Stomach smooth muscle (tissue), 2 donors: Measurements from ENCODE around the gene PACRG.

ENCODE experiments used
- H3K27ac ChIP-seq: one replicate; pipeline ENCODE4 v1.7.0; 2013; ENCODE audit warnings: mild to moderate bottlenecking, low read length, inconsistent platforms
- H3K27me3 ChIP-seq, 2 donors: one replicate each; pipeline ENCODE4 v1.7.0; 2013; ENCODE audit warnings: low read length in 2 of 2; ENCODE audit not compliant: insufficient read depth in 2 of 2, control insufficient read depth in 1 of 2
- H3K36me3 ChIP-seq, 2 donors: one replicate each; pipeline ENCODE4 v1.7.0; 2013; ENCODE audit warnings: low read length in 2 of 2; ENCODE audit not compliant: control insufficient read depth in 2 of 2, insufficient read depth in 2 of 2
- H3K4me1 ChIP-seq: one replicate; pipeline ENCODE4 v1.7.0; 2013; ENCODE audit warnings: low read length; ENCODE audit not compliant: control insufficient read depth, insufficient read depth
- H3K4me3 ChIP-seq, 2 donors: one replicate each; pipeline ENCODE4 v1.7.0; 2013; ENCODE audit warnings: low read length in 2 of 2
- H3K9ac ChIP-seq, 2 donors: one replicate each; pipeline ENCODE4 v1.7.0; 2013; ENCODE audit warnings: low read length in 2 of 2, mild to moderate bottlenecking in 1 of 2
- H3K9me3 ChIP-seq, 2 donors: one replicate each; pipeline ENCODE4 v1.7.0; 2013; ENCODE audit warnings: low read length in 2 of 2; ENCODE audit not compliant: control insufficient read depth in 2 of 2
- donor health status: healthy.
- donor health status: Pancreatic carcinoma.

PACRG gene

GRCh38 chr6:163181666-163182180, 453.9 kb downstream of the PACRG start:
- Histone ChIP-seq H3K9ac (no peak overlapping the region), H3K4me3 (no peak overlapping the region), H3K36me3 (no peaks in the 10 kb centered on the region), H3K4me1 (peaks cover 2% of the 10 kb centered on the region), H3K9me3 (no peaks in the 10 kb centered on the region), H3K27ac (no peak overlapping the region), H3K27me3 (no peaks in the 10 kb centered on the region)

- Histone ChIP-seq H3K27me3 (no peaks in the 10 kb centered on the region), H3K4me1 (peaks cover 2% of the 10 kb centered on the region), H3K9me3 (no peaks in the 10 kb centered on the region), H3K36me3 (no peaks in the 10 kb centered on the region), H3K9ac (no peak overlapping the region), H3K4me3 (no peak overlapping the region), H3K27ac (no peak overlapping the region)
Observed at GRCh38 chr6:163182696-163183095, 454.9 kb downstream of the PACRG start.

- H3K36me3 ChIP-seq, result no peaks in the 10 kb centered on the region
- no peak overlapping the region for H3K27ac ChIP-seq
- no peak overlapping the region for H3K9ac ChIP-seq
- H3K27me3 ChIP-seq, result no peaks in the 10 kb centered on the region
- H3K9me3 ChIP-seq, result no peaks in the 10 kb centered on the region
- peaks cover 2% of the 10 kb centered on the region for H3K4me1 ChIP-seq
- H3K4me3 ChIP-seq, result no peak overlapping the region
Observed at GRCh38 chr6:163183806-163184205, 456.0 kb downstream of the PACRG start.

GRCh38 chr6:163185744-163186143, 458.0 kb downstream of the PACRG start:
- Histone ChIP-seq H3K4me1 (peaks cover 2% of the 10 kb centered on the region), H3K9ac (no peak overlapping the region)

GRCh38 chr6:163186527-163186926, 458.8 kb downstream of the PACRG start:
- Histone ChIP-seq H3K9ac (no peak overlapping the region), H3K4me3 (no peak overlapping the region), H3K9me3 (no peaks in the 10 kb centered on the region), H3K36me3 (no peaks in the 10 kb centered on the region), H3K27ac (no peak overlapping the region), H3K4me1 (no peaks in the 10 kb centered on the region), H3K27me3 (no peaks in the 10 kb centered on the region)

More at GRCh38 chr6:163185744-163186143, 458.0 kb downstream of the PACRG start:
- H3K27ac ChIP-seq, result no peak overlapping the region
- H3K27me3 ChIP-seq, result no peaks in the 10 kb centered on the region
- H3K4me3 ChIP-seq, result no peak overlapping the region
- no peaks in the 10 kb centered on the region for H3K36me3 ChIP-seq
- no peaks in the 10 kb centered on the region for H3K9me3 ChIP-seq

GRCh38 chr6:163187201-163187600, 459.4 kb downstream of the PACRG start:
- H3K27ac ChIP-seq, result no peak overlapping the region
- no peaks in the 10 kb centered on the region for H3K27me3 ChIP-seq
- no peaks in the 10 kb centered on the region for H3K4me1 ChIP-seq
- no peak overlapping the region for H3K9ac ChIP-seq
- H3K36me3 ChIP-seq, result no peaks in the 10 kb centered on the region
- H3K9me3 ChIP-seq, result no peaks in the 10 kb centered on the region
- H3K4me3 ChIP-seq, result no peak overlapping the region

GRCh38 chr6:163187606-163188005, 459.8 kb downstream of the PACRG start:
- Histone ChIP-seq H3K27me3 (no peaks in the 10 kb centered on the region), H3K27ac (no peak overlapping the region), H3K9me3 (no peaks in the 10 kb centered on the region), H3K4me1 (no peaks in the 10 kb centered on the region), H3K4me3 (no peak overlapping the region), H3K9ac (no peak overlapping the region), H3K36me3 (no peaks in the 10 kb centered on the region)

GRCh38 chr6:163188746-163189145, 461.0 kb downstream of the PACRG start:
- Histone ChIP-seq H3K27ac (no peak overlapping the region), H3K4me3 (no peak overlapping the region), H3K27me3 (no peaks in the 10 kb centered on the region), H3K36me3 (no peaks in the 10 kb centered on the region), H3K4me1 (no peaks in the 10 kb centered on the region), H3K9me3 (no peaks in the 10 kb centered on the region), H3K9ac (no peak overlapping the region)

GRCh38 chr6:163189609-163190008, 461.8 kb downstream of the PACRG start:
- Histone ChIP-seq H3K4me3 (no peak overlapping the region), H3K27me3 (no peaks in the 10 kb centered on the region), H3K9me3 (no peaks in the 10 kb centered on the region), H3K27ac (no peak overlapping the region), H3K9ac (no peak overlapping the region), H3K36me3 (no peaks in the 10 kb centered on the region), H3K4me1 (no peaks in the 10 kb centered on the region)

GRCh38 chr6:163190786-163191185, 463.0 kb downstream of the PACRG start:
- H3K9ac ChIP-seq, result no peak overlapping the region
- H3K27ac ChIP-seq, result no peak overlapping the region
- H3K4me1 ChIP-seq, result no peaks in the 10 kb centered on the region

GRCh38 chr6:163191704-163192537, 464.1 kb downstream of the PACRG start:
- H3K4me3 ChIP-seq, result no peak overlapping the region
- H3K9me3 ChIP-seq, result peaks cover 0 to 3% of the 10 kb centered on the region in 2 donors
- no peak overlapping the region for H3K27ac ChIP-seq
- no peaks in the 10 kb centered on the region for H3K4me1 ChIP-seq
- H3K36me3 ChIP-seq, result no peaks in the 10 kb centered on the region
- no peaks in the 10 kb centered on the region for H3K27me3 ChIP-seq
- no peak overlapping the region for H3K9ac ChIP-seq

More at GRCh38 chr6:163190786-163191185, 463.0 kb downstream of the PACRG start:
- Histone ChIP-seq H3K4me3 (no peak overlapping the region), H3K9me3 (no peaks in the 10 kb centered on the region), H3K36me3 (no peaks in the 10 kb centered on the region), H3K27me3 (no peaks in the 10 kb centered on the region)
